Karpas-422 (cell line): Measurements from ENCODE around the gene BSPRY. TPM values are rescaled to one million over a fixed set of nuclear protein-coding genes. Genes with fewer than 3 reads are reported as not detected.

Experiments used
- DNase-seq: peaks from one replicate; pipeline ENCODE4 v3.0.0-alpha.2; 2015
- H2AFZ ChIP-seq: fragments of 200-600 bp; sonication (generic); 2 replicates; pipeline ENCODE4 v1.6.1; 2014; ENCODE audit warnings: antibody characterized with exemption, low read length, mixed read lengths
- H3K27ac ChIP-seq: fragments of 200-600 bp; sonication (generic); 2 replicates; pipeline ENCODE4 v1.5.1; 2014; ENCODE audit warnings: mild to moderate bottlenecking, low read length, moderate library complexity
- H3K27me3 ChIP-seq: fragments of 200-600 bp; sonication (generic); 2 replicates; pipeline ENCODE4 v1.6.1; 2014; ENCODE audit warnings: low read length, mixed read lengths
- H3K36me3 ChIP-seq: fragments of 200-600 bp; sonication (generic); 2 replicates; pipeline ENCODE4 v1.6.1; 2014; ENCODE audit warnings: low read length, mixed read lengths; ENCODE audit not compliant: insufficient read depth
- H3K4me1 ChIP-seq: fragments of 200-600 bp; sonication (generic); 2 replicates; pipeline ENCODE4 v1.6.1; 2014; ENCODE audit warnings: mild to moderate bottlenecking, low read length, mixed read lengths
- H3K4me2 ChIP-seq: fragments of 200-600 bp; sonication (generic); 2 replicates; pipeline ENCODE4 v1.6.1; 2014; ENCODE audit warnings: low read length, low read depth, mild to moderate bottlenecking; ENCODE audit not compliant: poor library complexity, severe bottlenecking
- H3K4me3 ChIP-seq: fragments of 200-600 bp; sonication (generic); 2 replicates; pipeline ENCODE4 v1.5.1; 2014; ENCODE audit warnings: mild to moderate bottlenecking, antibody characterized with exemption, low read length, mixed read lengths
- H3K79me2 ChIP-seq: fragments of 200-600 bp; sonication (generic); 2 replicates; pipeline ENCODE4 v1.6.1; 2014; ENCODE audit warnings: mild to moderate bottlenecking, low read length, mixed read lengths
- H3K9ac ChIP-seq: fragments of 200-600 bp; sonication (generic); 2 replicates; pipeline ENCODE4 v1.6.0; 2014; ENCODE audit warnings: low read length
- H3K9me2 ChIP-seq: fragments of 200-600 bp; sonication (generic), shearing (Covaris generic); replicated peaks from 2 replicates; pipeline ENCODE4 v1.6.0; 2014; ENCODE audit warnings: mild to moderate bottlenecking, low read length, moderate library complexity; ENCODE audit not compliant: insufficient read depth
- H3K9me3 ChIP-seq: fragments of 300-700, 200-600 bp; sonication (generic); 2 replicates; pipeline ENCODE4 v1.6.1; 2014; ENCODE audit warnings: low read length, mixed read lengths
- H4K20me1 ChIP-seq: fragments of 200-600 bp; sonication (generic); 2 replicates; pipeline ENCODE4 v1.6.1; 2014; ENCODE audit warnings: mild to moderate bottlenecking, antibody characterized with exemption, low read length, low read depth; ENCODE audit not compliant: insufficient read depth
- total RNA-seq: library from RNA; depleted of rRNA; stranded (reverse); fragments of >200 nt; shearing (Covaris generic); gene quantifications from 2 replicates; pipeline ENCODE4 v1.2.3, GENCODE V29; 2014; ENCODE audit warnings: low replicate concordance; rRNA removed

The BSPRY gene
- total RNA-seq, 1 experiment from 2014 or later, result not detected

DNA sequence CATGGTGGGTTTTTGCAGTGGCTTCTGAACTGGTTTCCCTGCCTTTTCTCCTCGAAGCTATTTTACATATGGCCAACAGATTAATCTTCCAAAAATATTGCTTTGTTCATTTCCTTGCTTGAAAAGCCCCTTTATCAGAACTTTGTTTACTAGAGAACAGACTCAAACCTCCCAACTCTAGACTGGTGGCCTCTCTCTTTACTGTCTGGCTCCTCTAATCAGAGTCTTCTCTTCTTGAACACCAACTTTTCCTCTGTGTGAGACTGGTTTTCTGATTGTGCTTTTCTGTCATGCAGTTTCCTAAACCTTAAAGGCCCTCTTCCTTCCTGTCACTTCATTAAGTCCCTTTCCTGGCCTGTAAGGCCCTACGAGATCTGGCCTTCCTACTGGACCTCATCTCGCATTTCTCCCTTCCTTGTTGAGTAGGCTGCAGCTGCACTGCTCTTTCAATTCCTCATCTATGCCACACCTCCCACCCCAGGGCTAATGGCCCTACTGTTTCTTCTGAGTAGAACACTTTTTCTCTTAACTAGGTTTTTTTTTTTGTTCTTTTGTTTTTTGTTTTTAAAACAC lies 66.9 kb downstream of the BSPRY start:
- peak; percentile 51 for DNase-seq
- Histone ChIP-seq H3K4me2 (no peak overlapping the region), H3K9ac (0 out of 2 replicates have a peak overlapping the region, but pooled peaks have one; percentile 20), H3K27me3 (no peaks in the 10 kb centered on the region), H4K20me1 (no peaks in the 10 kb centered on the region), H2AFZ (peak overlapping the region; percentile 76; the same call in 1 of the 2 replicates), H3K4me1 (peaks cover 17% of the 10 kb centered on the region), H3K9me2 (no peaks in the 10 kb centered on the region), H3K36me3 (no peaks in the 10 kb centered on the region), H3K4me3 (no peak overlapping the region), H3K9me3 (no peaks in the 10 kb centered on the region), H3K79me2 (no peaks in the 10 kb centered on the region), H3K27ac (no peak overlapping the region)

DNA sequence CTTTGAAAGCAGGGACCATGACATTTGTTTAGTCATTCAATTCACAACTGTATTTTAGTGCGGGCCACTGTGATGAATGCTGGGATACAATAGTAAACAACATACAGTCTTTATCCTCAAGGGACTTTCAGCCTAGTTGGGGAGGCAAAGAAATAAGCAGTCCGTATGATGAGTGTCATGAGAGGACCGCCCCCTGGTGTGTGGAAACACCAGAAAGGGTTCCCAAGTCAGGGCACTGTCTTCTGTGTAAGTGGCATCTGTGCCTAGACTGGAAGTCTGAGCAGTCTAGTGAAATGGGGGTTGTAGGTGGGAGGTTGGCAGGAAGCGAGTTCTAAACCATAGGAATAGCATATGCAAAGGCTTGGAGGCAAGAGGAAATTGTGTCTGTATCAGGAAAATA lies 68.0 kb downstream of the BSPRY start:
- Histone ChIP-seq H3K9me3 (no peaks in the 10 kb centered on the region), H3K36me3 (no peaks in the 10 kb centered on the region), H3K79me2 (no peaks in the 10 kb centered on the region), H4K20me1 (no peaks in the 10 kb centered on the region), H3K4me3 (no peak overlapping the region), H3K4me2 (no peak overlapping the region), H3K9me2 (no peaks in the 10 kb centered on the region), H3K4me1 (peaks cover 10% of the 10 kb centered on the region), H3K27me3 (no peaks in the 10 kb centered on the region), H3K9ac (no peak overlapping the region), H2AFZ (no peak overlapping the region), H3K27ac (no peak overlapping the region)
- no peak for DNase-seq

Other genes with a start within 250 kb of the BSPRY start
- 0.26 and 0.83 TPM in 2 replicates for gene SLC31A2, start 198.5 kb upstream of the BSPRY start, total RNA-seq
- 23.5 and 65.1 TPM in 2 replicates for gene FKBP15, start 128.3 kb upstream of the BSPRY start, total RNA-seq
- gene SLC31A1, start 128.0 kb upstream of the BSPRY start, total RNA-seq, result 8.7 and 13.5 TPM in 2 replicates
- 33.4 and 36.0 TPM in 2 replicates for gene CDC26, start 74.0 kb upstream of the BSPRY start, total RNA-seq
- 22.2 and 24.4 TPM in 2 replicates for gene PRPF4, start 73.9 kb upstream of the BSPRY start, total RNA-seq
- gene RNF183, start 46.2 kb upstream of the BSPRY start, total RNA-seq, result not detected in 2 replicates
- 0.56 and 1.0 TPM in 2 replicates for gene WDR31, start 9.3 kb upstream of the BSPRY start, total RNA-seq
- gene HDHD3, start 27.4 kb downstream of the BSPRY start, total RNA-seq, result 11.6 and 16.4 TPM in 2 replicates
- 18.1 and 21.0 TPM in 2 replicates for gene ALAD, start 51.7 kb downstream of the BSPRY start, total RNA-seq
- gene POLE3, start 61.1 kb downstream of the BSPRY start, total RNA-seq, result 65.7 and 105 TPM in 2 replicates
- gene C9orf43, start 61.2 kb downstream of the BSPRY start, total RNA-seq, result 0.82 and 2.2 TPM in 2 replicates
- gene RGS3, start 114.2 kb downstream of the BSPRY start, total RNA-seq, result 1.3 and 5.0 TPM in 2 replicates